Measurements from ENCODE around the gene CCDC50.
A peak's percentile ranks its signal among the peaks of the same experiment; 100 is the strongest.

The CCDC50 gene

GRCh38 chr3:191328962-191329653 is at the start of gene CCDC50:
Gene CCDC50, plus strand, starts transcription at chr3:191329394. Its CDS starts 281 bp downstream, at chr3:191329675.
- DNase-seq (ENCODE audit: insufficient read length, low spot score) (peak; percentile 61), FAIRE-seq (no peak)
- TF ChIP-seq CTCF (IDR thresholded peaks at IDR 0.05; ENCODE audit: insufficient read depth, missing control alignments), result no peak

- no peak for FAIRE-seq
Observed at GRCh38 chr3:191280111-191280510, 49.1 kb upstream of the CCDC50 start.

GRCh38 chr3:191280882-191281281 is 48.3 kb upstream of the CCDC50 start:
- no peak for TF ChIP-seq CTCF (IDR thresholded peaks at IDR 0.05; ENCODE audit: insufficient read depth, missing control alignments)
- DNase-seq (ENCODE audit: insufficient read length, low spot score), result no peak
- FAIRE-seq, result no peak

More at GRCh38 chr3:191280111-191280510, 49.1 kb upstream of the CCDC50 start:
- no peak for TF ChIP-seq CTCF (IDR thresholded peaks at IDR 0.05; ENCODE audit: insufficient read depth, missing control alignments)
- no peak for DNase-seq (ENCODE audit: insufficient read length, low spot score)

- TF ChIP-seq CTCF (IDR thresholded peaks at IDR 0.05; ENCODE audit: insufficient read depth, missing control alignments), result no peak
- no peak for DNase-seq (ENCODE audit: insufficient read length, low spot score)
- FAIRE-seq, result no peak
Observed at GRCh38 chr3:191282251-191283185, 46.7 kb upstream of the CCDC50 start.

- TF ChIP-seq CTCF (IDR thresholded peaks at IDR 0.05; ENCODE audit: insufficient read depth, missing control alignments), result no peak
- DNase-seq (ENCODE audit: insufficient read length, low spot score) (no peak), FAIRE-seq (no peak)
Observed at GRCh38 chr3:191283400-191283799, 45.8 kb upstream of the CCDC50 start.

GRCh38 chr3:191290311-191291025 is 38.7 kb upstream of the CCDC50 start:
- no peak for TF ChIP-seq CTCF (IDR thresholded peaks at IDR 0.05; ENCODE audit: insufficient read depth, missing control alignments)
- FAIRE-seq, result no peak
- DNase-seq (ENCODE audit: insufficient read length, low spot score), result no peak

Measured in D721Med (cell line).